Retinal pigment epithelial cell (primary cell): ENCODE data around the gene CLCN4.

Experiments used
- DNase-seq: peaks from one replicate; pipeline ENCODE4 v3.0.0-alpha.2; 2010; ENCODE audit warnings: low read depth
- H3K4me3 ChIP-seq: 2 replicates; pipeline ENCODE4 v1.5.1; 2011; ENCODE audit warnings: mild to moderate bottlenecking, low read length, control low read depth, moderate library complexity
- TF ChIP-seq, protein P1 (sequence below): conservative IDR thresholded peaks from 2 replicates; pipeline ENCODE4 v1.5.1; 2011; ENCODE audit warnings: low read depth, low read length, control low read depth, inconsistent platforms

Gene CLCN4

DNA sequence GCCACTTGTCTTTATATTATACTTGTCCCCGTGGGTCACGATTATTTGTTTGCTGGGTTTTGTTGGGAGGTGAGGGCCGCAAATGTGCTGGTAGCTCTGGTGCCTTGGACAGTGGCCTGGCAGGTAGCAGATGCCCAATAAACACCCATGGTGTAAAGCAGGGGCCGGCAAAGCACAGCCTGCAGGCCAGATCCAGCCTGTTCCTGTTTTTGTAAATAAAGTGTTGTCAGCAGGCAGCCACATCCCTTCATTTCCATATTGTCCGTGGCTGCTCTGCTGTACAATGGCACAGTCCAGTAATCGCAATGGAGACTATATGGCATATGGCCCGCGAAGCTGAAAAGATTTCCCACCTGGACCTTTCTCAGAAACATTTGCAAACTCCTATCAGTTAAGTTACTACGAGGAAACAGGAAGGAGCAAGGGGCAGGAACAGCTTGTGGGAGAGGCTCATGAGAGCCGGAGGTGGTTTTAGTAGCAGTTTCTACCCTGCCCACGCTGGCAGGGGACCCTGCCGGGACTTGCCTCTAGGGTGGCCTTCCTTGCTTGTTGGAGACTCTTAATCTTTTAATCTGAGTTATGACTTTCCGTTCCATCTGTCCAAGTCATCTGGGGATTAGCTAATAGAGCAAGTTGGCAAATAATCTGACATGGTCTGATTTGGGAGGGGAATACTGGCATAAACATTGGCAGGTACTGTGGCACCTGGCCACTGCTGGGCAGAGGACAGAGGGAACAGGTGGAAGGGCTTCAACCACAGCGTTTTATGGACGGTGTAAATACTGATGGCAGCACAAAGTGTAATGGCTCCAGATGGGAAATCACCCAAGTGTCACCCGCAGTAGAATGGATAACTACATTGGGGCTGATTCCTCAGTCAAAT lies 19.6 kb downstream of the CLCN4 start:
- TF ChIP-seq, protein P1, sequence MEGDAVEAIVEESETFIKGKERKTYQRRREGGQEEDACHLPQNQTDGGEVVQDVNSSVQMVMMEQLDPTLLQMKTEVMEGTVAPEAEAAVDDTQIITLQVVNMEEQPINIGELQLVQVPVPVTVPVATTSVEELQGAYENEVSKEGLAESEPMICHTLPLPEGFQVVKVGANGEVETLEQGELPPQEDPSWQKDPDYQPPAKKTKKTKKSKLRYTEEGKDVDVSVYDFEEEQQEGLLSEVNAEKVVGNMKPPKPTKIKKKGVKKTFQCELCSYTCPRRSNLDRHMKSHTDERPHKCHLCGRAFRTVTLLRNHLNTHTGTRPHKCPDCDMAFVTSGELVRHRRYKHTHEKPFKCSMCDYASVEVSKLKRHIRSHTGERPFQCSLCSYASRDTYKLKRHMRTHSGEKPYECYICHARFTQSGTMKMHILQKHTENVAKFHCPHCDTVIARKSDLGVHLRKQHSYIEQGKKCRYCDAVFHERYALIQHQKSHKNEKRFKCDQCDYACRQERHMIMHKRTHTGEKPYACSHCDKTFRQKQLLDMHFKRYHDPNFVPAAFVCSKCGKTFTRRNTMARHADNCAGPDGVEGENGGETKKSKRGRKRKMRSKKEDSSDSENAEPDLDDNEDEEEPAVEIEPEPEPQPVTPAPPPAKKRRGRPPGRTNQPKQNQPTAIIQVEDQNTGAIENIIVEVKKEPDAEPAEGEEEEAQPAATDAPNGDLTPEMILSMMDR: no peak
- no peak for DNase-seq
- no peak overlapping the region for H3K4me3 ChIP-seq

DNA sequence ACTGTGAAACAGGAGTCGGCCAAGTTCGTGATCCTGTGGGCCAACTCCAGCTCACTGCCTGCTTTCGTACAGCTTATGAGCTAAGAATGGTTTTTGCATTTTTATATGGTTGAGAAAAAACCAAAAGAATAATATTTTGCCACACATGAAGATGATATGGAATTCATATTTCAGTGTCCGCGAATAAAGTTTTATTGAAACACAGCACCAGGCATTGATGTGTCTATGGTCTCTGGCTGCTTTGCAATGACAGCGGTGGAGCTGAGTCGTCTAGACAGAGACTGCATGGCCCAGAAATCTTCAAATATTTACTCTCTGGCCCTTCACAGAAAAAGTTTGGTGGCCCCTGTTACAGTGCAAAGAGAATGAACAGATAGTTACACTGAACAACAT lies 20.2 kb downstream of the CLCN4 start:
- TF ChIP-seq, protein P1: no peak
- DNase-seq: no peak
- H3K4me3 ChIP-seq: no peak overlapping the region

- no peak overlapping the region for H3K4me3 ChIP-seq
- TF ChIP-seq, protein P1: no peak
- no peak for DNase-seq
Observed at GRCh38 chrX:10177601-10178000, 20.8 kb downstream of the CLCN4 start.

GRCh38 chrX:10178866-10179463 lies 22.2 kb downstream of the CLCN4 start:
- no peak for DNase-seq
- H3K4me3 ChIP-seq: no peak overlapping the region
- TF ChIP-seq, protein P1: no peak

DNA sequence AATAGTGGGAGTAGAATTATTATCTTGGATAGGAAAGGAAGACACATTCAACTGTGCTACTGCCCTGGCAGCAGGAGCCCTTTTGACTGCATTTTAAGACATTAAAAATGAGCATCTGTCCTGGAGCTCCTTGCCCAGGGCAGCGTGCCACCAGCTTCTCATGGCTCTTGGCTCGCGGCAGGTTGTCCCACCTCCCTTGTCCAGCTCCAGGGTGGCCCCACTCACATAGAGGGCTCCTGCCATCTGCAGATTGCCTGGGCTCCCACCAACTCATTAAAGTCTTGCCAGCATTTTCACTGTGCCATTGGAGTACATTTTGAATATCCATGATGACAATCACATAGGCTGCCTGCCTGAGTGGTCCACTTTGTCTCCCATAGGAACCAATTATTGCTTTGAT lies 27.0 kb downstream of the CLCN4 start:
- TF ChIP-seq, protein P1: no peak
- no peak for DNase-seq

GRCh38 chrX:10184411-10184810 lies 27.6 kb downstream of the CLCN4 start:
- TF ChIP-seq, protein P1: no peak
- DNase-seq: no peak
- H3K4me3 ChIP-seq: no peak overlapping the region

More for the DNA sequence above, 27.0 kb downstream of the CLCN4 start:
- no peak overlapping the region for H3K4me3 ChIP-seq

DNA sequence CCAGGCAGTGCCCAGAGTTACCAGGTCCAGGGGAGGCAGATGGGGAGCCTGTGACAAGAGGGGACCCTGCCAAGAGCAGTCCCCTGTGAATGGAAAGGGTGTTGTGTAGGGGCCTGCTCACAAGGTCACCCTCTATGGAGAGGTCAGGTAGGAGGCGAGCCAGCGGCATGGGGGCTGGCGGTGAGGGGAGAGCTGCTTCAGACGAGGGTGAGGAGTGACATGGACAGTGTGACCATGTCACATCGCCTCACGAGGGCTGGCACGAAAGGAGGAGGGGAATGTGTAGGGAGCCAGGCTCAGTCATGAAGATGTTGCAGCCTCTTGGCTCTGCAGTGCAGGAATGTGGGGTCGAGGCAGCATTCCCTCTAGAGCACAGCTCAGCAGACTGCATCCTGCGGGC lies 29.6 kb downstream of the CLCN4 start:
- TF ChIP-seq, protein P1: no peak
- DNase-seq: no peak
- no peak overlapping the region for H3K4me3 ChIP-seq
